Ishikawa (cell line): ENCODE data around the gene GPER1.

Experiments used
- CREB1 ChIP-seq: IDR thresholded peaks from 2 replicates; pipeline ENCODE4 v1.6.1; 2012; ENCODE audit warnings: low read depth
- EP300 ChIP-seq: IDR thresholded peaks from 2 replicates; pipeline ENCODE4 v1.6.1; 2012; ENCODE audit warnings: borderline replicate concordance
- TEAD4 ChIP-seq: IDR thresholded peaks from 2 replicates; pipeline ENCODE4 v1.6.1; 2012

GRCh38 chr7:1044189-1045068 lies 43.5 kb upstream of the GPER1 start, which contains the start of gene GPR146:
- TF ChIP-seq EP300 (no peak), TEAD4 (peak; percentile 32), CREB1 (0 out of 2 replicates have a peak, but pooled peaks have one; percentile 24)
